GM12873 (cell line): ENCODE data around the gene DSCAM.
A peak's percentile ranks its signal among the peaks of the same experiment; 100 is the strongest.

Experiments
- TF ChIP-seq, protein P1 (sequence below): IDR thresholded peaks from 2 replicates; pipeline ENCODE4 v1.5.1; 2012; ENCODE audit warnings: low read depth, mild to moderate bottlenecking, moderate library complexity, low read length, control low read depth; ENCODE audit not compliant: insufficient read depth; ENCODE audit errors: missing control alignments

The DSCAM gene

GRCh38 chr21:40120940-40121575 is 725.9 kb downstream of the DSCAM start:
- TF ChIP-seq, protein P1, sequence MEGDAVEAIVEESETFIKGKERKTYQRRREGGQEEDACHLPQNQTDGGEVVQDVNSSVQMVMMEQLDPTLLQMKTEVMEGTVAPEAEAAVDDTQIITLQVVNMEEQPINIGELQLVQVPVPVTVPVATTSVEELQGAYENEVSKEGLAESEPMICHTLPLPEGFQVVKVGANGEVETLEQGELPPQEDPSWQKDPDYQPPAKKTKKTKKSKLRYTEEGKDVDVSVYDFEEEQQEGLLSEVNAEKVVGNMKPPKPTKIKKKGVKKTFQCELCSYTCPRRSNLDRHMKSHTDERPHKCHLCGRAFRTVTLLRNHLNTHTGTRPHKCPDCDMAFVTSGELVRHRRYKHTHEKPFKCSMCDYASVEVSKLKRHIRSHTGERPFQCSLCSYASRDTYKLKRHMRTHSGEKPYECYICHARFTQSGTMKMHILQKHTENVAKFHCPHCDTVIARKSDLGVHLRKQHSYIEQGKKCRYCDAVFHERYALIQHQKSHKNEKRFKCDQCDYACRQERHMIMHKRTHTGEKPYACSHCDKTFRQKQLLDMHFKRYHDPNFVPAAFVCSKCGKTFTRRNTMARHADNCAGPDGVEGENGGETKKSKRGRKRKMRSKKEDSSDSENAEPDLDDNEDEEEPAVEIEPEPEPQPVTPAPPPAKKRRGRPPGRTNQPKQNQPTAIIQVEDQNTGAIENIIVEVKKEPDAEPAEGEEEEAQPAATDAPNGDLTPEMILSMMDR, result peak; percentile 35

DNA sequence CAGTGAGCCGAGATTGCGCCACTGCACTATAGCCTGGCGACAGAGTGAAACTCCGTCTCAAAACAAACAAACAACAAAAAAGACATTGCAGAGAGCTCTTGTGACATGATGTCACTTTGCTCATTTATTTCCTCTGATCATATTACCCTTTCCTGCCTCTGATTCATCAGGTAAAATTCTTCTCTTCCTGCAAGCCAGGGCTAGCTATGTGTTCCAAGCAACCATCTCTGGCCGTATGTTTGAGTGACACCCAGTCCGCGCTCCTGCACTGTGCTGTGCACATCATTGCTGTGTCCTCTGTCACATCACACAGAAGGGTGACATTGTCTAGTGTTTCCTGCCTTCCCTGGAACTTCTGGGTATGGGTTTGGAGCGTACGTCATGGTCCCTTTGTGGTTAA is 728.4 kb downstream of the DSCAM start:
- TF ChIP-seq, protein P1, result no peak

- TF ChIP-seq, protein P1, result no peak
These were observed 729.7 kb downstream of the DSCAM start for GRCh38 chr21:40117236-40117635.

DNA sequence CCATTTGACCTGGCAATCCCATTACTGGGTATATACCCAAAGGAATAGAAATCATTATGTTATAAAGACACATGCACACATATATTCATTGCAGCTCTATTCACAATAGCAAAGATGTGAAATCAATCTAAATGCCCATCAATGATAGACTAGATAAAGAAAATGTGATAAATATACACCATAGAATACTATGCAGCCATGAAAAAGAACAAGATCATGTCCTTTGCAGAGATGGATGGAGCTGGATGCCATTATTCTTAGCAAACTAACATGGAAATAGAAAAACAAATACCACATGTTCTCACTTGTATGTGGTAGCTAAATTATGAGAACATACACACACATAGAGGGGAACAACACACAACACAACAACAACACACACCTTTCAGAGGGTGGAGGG is 731.2 kb downstream of the DSCAM start:
- TF ChIP-seq, protein P1, result no peak

DNA sequence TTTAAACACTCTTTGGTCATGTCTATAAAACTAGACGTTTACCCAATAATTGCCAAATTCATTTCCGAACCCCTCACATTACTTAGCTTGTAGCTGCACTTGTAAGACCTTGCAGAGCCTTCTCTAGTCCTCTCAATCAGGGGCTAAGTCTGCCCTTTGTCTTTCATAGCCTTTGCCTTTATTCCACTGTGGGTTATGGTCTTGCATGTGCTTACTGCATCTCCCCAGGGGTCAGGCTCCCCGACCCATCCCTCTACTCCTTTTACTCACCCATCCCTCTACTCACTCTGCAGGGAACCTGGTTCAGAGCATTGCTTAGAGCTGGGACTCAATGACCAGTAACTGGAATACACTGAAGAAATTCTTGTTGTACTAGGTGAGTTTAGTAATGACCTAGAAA is 744.3 kb downstream of the DSCAM start:
- TF ChIP-seq, protein P1, result no peak

GRCh38 chr21:40099809-40100208 is 747.1 kb downstream of the DSCAM start:
- TF ChIP-seq, protein P1, result no peak

DNA sequence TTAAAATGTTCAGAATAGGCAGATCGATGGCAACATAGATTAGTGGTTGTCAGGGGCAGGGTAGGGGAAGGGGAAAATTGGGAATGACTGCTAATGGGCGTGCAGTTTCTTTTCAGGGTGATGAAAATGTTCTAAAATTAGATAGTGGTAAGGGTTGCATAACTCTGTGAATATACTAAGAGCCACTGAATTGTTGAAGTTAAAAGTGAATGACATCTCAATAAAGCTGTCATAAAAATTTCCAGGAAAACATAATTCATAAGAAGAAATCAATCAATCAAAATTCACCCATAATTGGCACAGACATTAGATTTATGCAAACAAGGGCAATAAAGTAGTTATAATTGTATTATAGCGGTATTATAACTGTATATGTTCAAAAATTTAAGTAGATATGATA is 751.5 kb downstream of the DSCAM start:
- TF ChIP-seq, protein P1, result no peak
